Sciatic nerve (tissue), 2 donors: Measurements from ENCODE around the gene MEIS2. TPM values are rescaled to one million over a fixed set of nuclear protein-coding genes. Genes with fewer than 3 reads are reported as not detected.
A peak's percentile ranks its signal among the peaks of the same experiment; 100 is the strongest.

Experiments
- ATAC-seq: fragments of 200-7000 bp; cut with Tn5 transposase; one replicate; pipeline ENCODE4 v1.9.1; 2020; ENCODE audit warnings: mild to moderate bottlenecking, moderate library complexity
- DNase-seq: peaks from one replicate; pipeline ENCODE4 v3.0.0-alpha.2; 2020; ENCODE audit warnings: low spot score
- intact Hi-C: fragments of 100-400 bp; cut with DNase I; formaldehyde crosslinking; loops from one replicate; pipeline ENCODE4 v1.14.2; 2022
- total RNA-seq: library from RNA; stranded (reverse); fragmentation: NEBNext Ultra II Directional; extraction: Animal tissue kit (Norgen Biotek cat#: 25700); gene quantifications from one replicate; pipeline ENCODE4 v1.2.1, GENCODE V29; 2021
- donor health status: DM: no; HTN: no; CAD: no.
- donor health status: DM: no; HTN: no; CAD: no.

The MEIS2 gene
- total RNA-seq, 1 donor from 2014 or later: 22.0 TPM

GRCh38 chr15:36926427-36926825 lies 173.9 kb downstream of the MEIS2 start:
- DNase-seq: no peak
- no peak for ATAC-seq
- intact Hi-C loops: no loop called here

- no peak for DNase-seq
- intact Hi-C loops: no loop called here
- no peak for ATAC-seq
These were observed 174.5 kb downstream of the MEIS2 start for GRCh38 chr15:36925653-36926426.

GRCh38 chr15:36925049-36925448 lies 175.3 kb downstream of the MEIS2 start:
- DNase-seq (no peak), ATAC-seq (no peak)
- intact Hi-C loops: no loop called here

- intact Hi-C loops: no loop called here
- DNase-seq (no peak), ATAC-seq (no peak)
These were observed 176.3 kb downstream of the MEIS2 start for GRCh38 chr15:36924034-36924433.

- DNase-seq: no peak
- ATAC-seq: no peak
- intact Hi-C loops: no loop called here
These were observed 178.8 kb downstream of the MEIS2 start for GRCh38 chr15:36921484-36922091.

- intact Hi-C loops: no loop called here
- no peak for DNase-seq
- ATAC-seq: no peak
These were observed 182.7 kb downstream of the MEIS2 start for GRCh38 chr15:36917411-36918267.

GRCh38 chr15:36914960-36915808 lies 185.2 kb downstream of the MEIS2 start:
- intact Hi-C loops: no loop called here
- peak; percentile 84 for ATAC-seq
- DNase-seq: no peak

GRCh38 chr15:36914466-36914865 lies 185.9 kb downstream of the MEIS2 start:
- no peak for DNase-seq
- peak; percentile 49 for ATAC-seq
- intact Hi-C loops: no loop called here

- DNase-seq: no peak
- intact Hi-C loops: no loop called here
- ATAC-seq: no peak
These were observed 188.0 kb downstream of the MEIS2 start for GRCh38 chr15:36912311-36912712.

- DNase-seq (no peak), ATAC-seq (no peak)
- intact Hi-C loops: no loop called here
These were observed 188.9 kb downstream of the MEIS2 start for GRCh38 chr15:36911322-36911944.

GRCh38 chr15:36908991-36909390 lies 191.4 kb downstream of the MEIS2 start:
- intact Hi-C loops: no loop called here
- DNase-seq (no peak), ATAC-seq (no peak)

- intact Hi-C loops: no loop called here
- DNase-seq (no peak), ATAC-seq (no peak)
These were observed 193.1 kb downstream of the MEIS2 start for GRCh38 chr15:36907295-36907694.

- DNase-seq: no peak
- intact Hi-C loops: no loop called here
- no peak for ATAC-seq
These were observed 194.4 kb downstream of the MEIS2 start for GRCh38 chr15:36905908-36906307.

GRCh38 chr15:36904715-36905114 lies 195.6 kb downstream of the MEIS2 start:
- no peak for DNase-seq
- intact Hi-C loops: no loop called here
- ATAC-seq: no peak

GRCh38 chr15:36903922-36904556 lies 196.3 kb downstream of the MEIS2 start:
- intact Hi-C loops: no loop called here
- DNase-seq: no peak
- ATAC-seq: no peak

- intact Hi-C loops: no loop called here
- ATAC-seq: no peak
- DNase-seq: no peak
These were observed 197.2 kb downstream of the MEIS2 start for GRCh38 chr15:36903195-36903594.

GRCh38 chr15:36901012-36901411 lies 199.3 kb downstream of the MEIS2 start:
- DNase-seq: no peak
- intact Hi-C loops: no loop called here
- no peak for ATAC-seq

GRCh38 chr15:36899696-36900095 lies 200.7 kb downstream of the MEIS2 start:
- intact Hi-C loops: no loop called here
- ATAC-seq (no peak), DNase-seq (no peak)
